Stimulated activated CD8-positive, alpha-beta memory T cell treated with anti-CD3 and anti-CD28 coated beads, Interleukin-7, amount 100 ng/mL, for 48 hours (primary cell): ENCODE results near the gene BRI3.
A peak's percentile ranks its signal among the peaks of the same experiment; 100 is the strongest.

Experiments used
- DNase-seq, 2 donors: peaks; one replicate each; pipeline ENCODE4 v3.0.0-alpha.2; 2020; ENCODE audit warnings: low read depth in 1 of 2; ENCODE audit errors: extremely low read depth in 1 of 2

BRI3 gene, protein sequence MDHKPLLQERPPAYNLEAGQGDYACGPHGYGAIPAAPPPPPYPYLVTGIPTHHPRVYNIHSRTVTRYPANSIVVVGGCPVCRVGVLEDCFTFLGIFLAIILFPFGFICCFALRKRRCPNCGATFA

DNA sequence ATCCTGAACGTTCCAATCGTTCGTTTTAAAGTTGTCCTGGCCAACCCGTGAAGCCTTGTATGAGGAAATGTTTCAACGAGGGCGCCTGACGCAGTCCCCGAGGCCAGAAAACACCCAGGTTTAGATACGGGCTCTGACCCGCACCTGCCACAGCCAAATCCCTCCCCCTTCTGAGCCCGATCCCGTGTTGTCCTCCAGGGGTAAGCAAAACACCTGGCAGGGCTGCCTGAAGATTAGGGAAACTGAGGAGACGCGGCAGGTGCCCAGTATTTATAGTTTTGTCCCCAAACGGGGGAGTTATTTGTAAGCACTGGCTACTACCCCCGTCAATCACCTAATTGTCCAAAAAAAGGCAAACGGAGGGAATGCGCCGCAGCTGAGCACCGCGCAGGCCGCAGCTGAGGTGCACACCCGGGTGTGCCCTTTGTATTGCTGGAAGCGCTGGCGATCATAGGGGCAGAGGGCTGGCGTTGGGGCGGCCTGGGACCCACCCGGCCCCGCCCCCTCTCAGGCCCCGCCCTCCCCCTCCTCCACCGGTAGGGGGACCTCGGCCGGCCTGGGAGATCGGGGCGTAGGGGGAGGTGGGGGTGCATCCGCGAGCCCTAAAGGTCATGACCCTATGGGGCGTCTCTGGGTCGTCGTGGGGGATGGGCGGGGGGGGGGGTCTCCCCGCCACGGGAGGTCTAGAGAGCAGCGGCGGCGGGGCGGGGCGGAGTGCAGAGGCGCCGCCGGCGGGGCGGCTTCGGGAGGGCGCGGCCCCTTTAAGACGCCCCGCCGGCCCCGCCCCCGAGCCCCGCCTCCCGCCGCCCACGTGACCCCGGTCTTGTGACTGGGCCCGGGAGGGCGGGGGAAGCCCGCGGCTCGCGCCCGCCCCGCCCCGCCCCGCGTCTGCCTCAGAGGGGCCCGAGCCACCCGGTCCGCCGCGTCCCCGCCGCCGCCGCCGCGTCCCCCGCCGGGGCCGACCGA lies at the start of gene BRI3:
Gene BRI3 (plus strand): TSS at position 896 of the 966 bp plus-strand sequence. CDS start 110 bp downstream, outside the sequence.
- peak; percentile 74 to 83 for DNase-seq

DNA sequence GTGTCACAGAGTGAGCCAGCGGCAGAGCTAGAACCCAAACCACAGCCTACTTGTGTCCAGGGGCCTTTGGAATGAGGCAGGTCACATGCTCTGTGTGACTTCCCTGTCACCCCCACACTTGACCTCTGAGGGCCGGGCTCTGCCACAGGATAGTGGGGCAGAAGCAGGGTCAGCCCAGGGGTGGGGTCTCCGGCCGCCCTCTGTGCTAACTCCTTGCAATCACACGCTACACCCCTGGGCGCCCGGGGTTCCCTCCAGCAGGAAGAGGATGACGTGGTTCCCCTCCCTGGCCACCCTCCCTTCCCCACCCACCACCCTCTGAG lies 49.3 kb upstream of the BRI3 start:
- DNase-seq: no peak

DNA sequence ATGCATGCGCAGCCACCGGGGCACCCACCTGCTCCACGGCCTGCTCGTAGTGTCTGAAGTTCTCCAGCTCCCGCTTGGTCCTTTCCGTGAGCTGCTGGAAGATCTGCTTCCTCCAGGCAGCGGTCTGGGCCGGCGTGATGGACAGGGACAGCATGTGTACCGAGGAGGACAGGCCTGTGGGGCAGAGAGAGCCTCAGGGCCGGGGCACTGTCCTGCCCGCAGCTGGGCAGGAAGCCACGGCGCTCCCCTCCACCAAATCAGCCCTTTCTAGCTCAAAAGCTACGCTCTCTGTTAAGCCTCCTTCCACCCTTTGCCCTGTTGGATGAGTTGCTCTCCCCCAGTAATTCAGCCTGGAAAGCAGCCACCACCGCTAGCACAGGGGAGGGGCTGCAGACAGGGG lies 48.7 kb upstream of the BRI3 start:
- no peak for DNase-seq

DNA sequence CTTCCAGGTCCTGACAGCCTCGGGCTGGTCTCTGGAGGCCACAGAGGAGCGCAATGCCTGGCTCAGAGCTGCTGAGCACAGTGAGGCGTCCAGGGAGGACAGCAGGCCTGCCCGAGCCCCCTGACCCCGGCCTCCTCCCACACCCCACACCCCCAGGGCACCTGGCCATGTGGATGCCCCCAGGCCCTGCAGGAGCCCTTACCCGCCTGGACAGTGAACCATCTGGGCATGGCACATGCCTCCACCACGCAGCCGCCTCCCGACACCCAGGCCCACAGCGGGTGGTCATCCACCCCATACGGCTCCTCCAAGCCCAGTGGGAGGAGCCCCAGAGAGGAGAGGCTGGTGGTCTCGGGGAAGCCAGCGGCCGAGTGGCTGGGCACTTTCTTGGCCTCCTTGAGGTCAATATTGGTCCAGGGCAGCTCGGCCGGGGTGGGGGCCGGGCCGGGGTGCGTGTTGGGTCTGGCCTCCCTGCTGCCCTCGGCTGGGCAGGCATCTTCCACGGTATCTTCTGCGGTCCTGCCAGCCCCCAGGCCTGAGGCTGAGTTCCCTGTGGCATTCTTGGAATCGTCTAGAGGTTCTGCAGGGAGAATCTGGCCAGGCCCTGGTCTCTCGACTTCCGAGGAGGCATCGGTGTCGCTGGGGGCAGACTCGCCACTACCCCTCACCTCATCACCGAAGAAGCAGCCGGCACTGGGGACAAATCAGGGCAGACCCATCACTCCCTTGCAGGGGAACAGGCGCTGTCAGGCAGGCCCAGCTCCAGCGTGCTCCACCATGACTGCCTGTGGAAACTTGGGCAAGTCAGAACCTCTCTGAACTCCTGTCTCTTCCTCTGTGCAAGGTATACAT lies 48.0 kb upstream of the BRI3 start:
- no peak for DNase-seq

DNA sequence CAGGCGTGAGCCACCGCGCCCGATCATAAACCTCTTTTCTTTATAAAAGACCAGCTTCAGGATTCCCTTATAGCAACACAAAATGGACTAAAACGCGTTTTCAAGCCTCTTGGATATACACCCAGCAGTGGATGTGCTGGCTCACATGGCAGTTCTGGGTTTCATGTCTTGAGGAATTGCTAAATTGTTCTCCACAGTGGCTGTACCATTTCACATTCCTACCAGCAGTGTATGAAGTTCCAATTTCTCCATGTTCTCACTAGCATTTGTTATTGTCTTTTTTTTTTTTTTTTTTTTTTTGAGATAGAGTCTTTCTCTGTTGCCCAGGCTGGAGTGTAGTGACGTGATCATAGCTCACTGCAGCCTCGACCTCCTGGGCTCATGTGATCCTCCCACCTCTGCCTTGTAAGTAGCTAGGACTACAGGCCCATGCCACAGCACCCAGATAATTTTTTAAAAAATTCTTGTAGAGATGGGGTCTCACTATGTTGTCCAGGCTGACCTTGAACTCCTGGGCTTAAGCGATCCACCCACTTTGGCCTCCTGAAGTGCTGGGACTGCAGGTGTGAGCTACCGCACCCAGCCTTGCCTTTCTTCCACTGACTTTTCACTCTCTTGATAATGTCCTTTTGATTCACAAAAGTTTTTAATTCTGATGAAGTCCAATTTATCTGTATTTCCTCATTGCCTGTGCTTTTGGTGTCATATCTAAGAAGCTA lies 46.9 kb upstream of the BRI3 start:
- no peak for DNase-seq

- DNase-seq: no peak
Observed at GRCh38 chr7:98235901-98236300, 45.6 kb upstream of the BRI3 start.

GRCh38 chr7:98236355-98237185 lies 44.9 kb upstream of the BRI3 start:
- DNase-seq: no peak

GRCh38 chr7:98238076-98238475 lies 43.4 kb upstream of the BRI3 start:
- no peak for DNase-seq

GRCh38 chr7:98238976-98239375 lies 42.5 kb upstream of the BRI3 start:
- DNase-seq: no peak

GRCh38 chr7:98240961-98241673 lies 40.4 kb upstream of the BRI3 start:
- peak in 1 of 2 donors; percentile 4 for DNase-seq

- DNase-seq: no peak
Observed at GRCh38 chr7:98241674-98242241, 39.7 kb upstream of the BRI3 start.

GRCh38 chr7:98242342-98242741 lies 39.1 kb upstream of the BRI3 start:
- no peak for DNase-seq

GRCh38 chr7:98242934-98243333 lies 38.6 kb upstream of the BRI3 start:
- DNase-seq: no peak

DNA sequence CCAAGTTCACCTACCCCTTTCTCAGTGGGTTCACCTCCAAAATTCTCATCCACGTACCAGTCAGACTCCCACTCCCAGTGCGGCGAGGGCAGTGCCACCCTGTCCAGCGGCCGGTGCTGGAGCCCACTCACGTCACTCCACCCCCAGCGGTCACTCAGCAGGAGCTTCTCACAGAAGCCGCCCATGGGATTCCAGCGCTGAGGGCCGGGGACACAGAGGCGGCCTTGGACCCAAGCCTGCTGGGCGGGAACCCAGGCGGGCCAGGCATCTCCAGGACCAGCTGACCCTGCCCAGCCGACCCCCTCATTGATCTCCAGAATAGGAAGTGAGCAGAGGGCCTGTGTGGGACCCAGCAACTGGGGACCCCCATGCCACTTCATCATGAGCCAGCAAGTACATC lies 36.6 kb upstream of the BRI3 start:
- no peak for DNase-seq

GRCh38 chr7:98248156-98248555 lies 33.3 kb upstream of the BRI3 start:
- DNase-seq: no peak

GRCh38 chr7:98249106-98249505 lies 32.4 kb upstream of the BRI3 start:
- DNase-seq: no peak

DNA sequence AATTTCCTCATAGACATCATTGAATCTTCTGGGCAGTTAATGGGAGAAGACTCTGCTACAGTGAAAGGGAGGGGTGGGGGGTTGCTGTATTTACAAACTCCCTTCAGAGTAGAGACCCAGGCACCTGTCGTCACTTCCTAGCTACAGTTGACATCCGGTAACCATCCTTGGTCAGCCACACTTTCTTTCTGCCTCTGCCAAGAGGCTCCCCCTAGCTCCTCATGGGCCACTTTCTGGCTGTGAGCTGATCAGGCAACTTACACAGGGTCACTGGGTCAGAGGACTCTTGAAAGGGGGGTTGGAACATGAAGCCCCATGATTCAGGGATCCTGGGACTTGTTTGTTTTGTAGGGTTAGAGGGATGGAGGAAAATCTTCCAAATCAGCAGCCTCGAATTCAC lies 30.7 kb upstream of the BRI3 start:
- peak in 1 of 2 donors; percentile 6 for DNase-seq

- DNase-seq: no peak
Observed at GRCh38 chr7:98251231-98251600, 30.3 kb upstream of the BRI3 start.
